ENCODE data around the gene NPTX2.

- TF ChIP-seq, protein P1, sequence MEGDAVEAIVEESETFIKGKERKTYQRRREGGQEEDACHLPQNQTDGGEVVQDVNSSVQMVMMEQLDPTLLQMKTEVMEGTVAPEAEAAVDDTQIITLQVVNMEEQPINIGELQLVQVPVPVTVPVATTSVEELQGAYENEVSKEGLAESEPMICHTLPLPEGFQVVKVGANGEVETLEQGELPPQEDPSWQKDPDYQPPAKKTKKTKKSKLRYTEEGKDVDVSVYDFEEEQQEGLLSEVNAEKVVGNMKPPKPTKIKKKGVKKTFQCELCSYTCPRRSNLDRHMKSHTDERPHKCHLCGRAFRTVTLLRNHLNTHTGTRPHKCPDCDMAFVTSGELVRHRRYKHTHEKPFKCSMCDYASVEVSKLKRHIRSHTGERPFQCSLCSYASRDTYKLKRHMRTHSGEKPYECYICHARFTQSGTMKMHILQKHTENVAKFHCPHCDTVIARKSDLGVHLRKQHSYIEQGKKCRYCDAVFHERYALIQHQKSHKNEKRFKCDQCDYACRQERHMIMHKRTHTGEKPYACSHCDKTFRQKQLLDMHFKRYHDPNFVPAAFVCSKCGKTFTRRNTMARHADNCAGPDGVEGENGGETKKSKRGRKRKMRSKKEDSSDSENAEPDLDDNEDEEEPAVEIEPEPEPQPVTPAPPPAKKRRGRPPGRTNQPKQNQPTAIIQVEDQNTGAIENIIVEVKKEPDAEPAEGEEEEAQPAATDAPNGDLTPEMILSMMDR (conservative IDR thresholded peaks at IDR 0.05), result no peak
- TF ChIP-seq EZH2 (IDR thresholded peaks at IDR 0.05; ENCODE audit: low read depth), result no peak
Measured at GRCh38 chr7:98659756-98660155, 42.7 kb downstream of the NPTX2 start.
